Peyer's patch (tissue), 4 donors: ENCODE data around the gene SMAD2. TPM values are rescaled to one million over a fixed set of nuclear protein-coding genes. Genes with fewer than 3 reads are reported as not detected.

Experiments used
- DNase-seq, 3 donors: peaks; one replicate each; pipeline ENCODE4 v3.0.0-alpha.2; 2017 to 2019
- H3K27ac ChIP-seq, 4 donors: fragments of 200-600 bp; sonication (generic); one replicate each; pipeline ENCODE4 v1.5.1; 2016 to 2019
- H3K27me3 ChIP-seq, 2 donors: fragments of 200-600 bp; sonication (generic); one replicate each; pipeline ENCODE4 v1.5.1; 2019
- H3K36me3 ChIP-seq, 3 donors: fragments of 200-600 bp; sonication (generic); one replicate each; pipeline ENCODE4 v1.5.1; 2016 to 2019
- H3K4me1 ChIP-seq, 4 donors: fragments of 200-600 bp; sonication (generic); one replicate each; pipeline ENCODE4 v1.5.1; 2016 to 2019
- H3K4me3 ChIP-seq, 4 donors: fragments of 200-600 bp; sonication (generic); 1 replicate in 3 of 4; 2 replicates in 1 of 4; pipeline ENCODE4 v1.5.1; 2016 to 2019; ENCODE audit warnings: mild to moderate bottlenecking in 1 of 4
- H3K9me3 ChIP-seq, 4 donors: fragments of 200-600 bp; sonication (generic); one replicate each; pipeline ENCODE4 v1.5.1; 2016 to 2019; ENCODE audit warnings: mild to moderate bottlenecking in 1 of 4
- CTCF ChIP-seq, 6 experiments: fragments of 450-650 bp in 4 of 6; fragments of 200-600 bp in 2 of 6; sonication (generic) in 1 of 6; IDR thresholded peaks; one replicate each; pipeline ENCODE4 v1.5.1; 2017 to 2019; ENCODE audit warnings: antibody characterized with exemption in 6 of 6, mild to moderate bottlenecking in 3 of 6, moderate library complexity in 1 of 6
- POLR2A ChIP-seq, 2 donors: fragments of 450-650 bp; IDR thresholded peaks; one replicate each; pipeline ENCODE4 v1.5.1; 2017; ENCODE audit warnings: antibody characterized with exemption in 2 of 2, mild to moderate bottlenecking in 2 of 2, moderate library complexity in 2 of 2
- total RNA-seq, 4 donors: library from RNA; depleted of rRNA; stranded (reverse); fragments of >200 nt; gene quantifications; one replicate each; pipeline ENCODE4 v1.1.0, GENCODE V29; 2016

The SMAD2 gene
- total RNA-seq, 4 donors from 2014 or later: 26.9 to 53.6 (median 38.6) TPM

GRCh38 chr18:47901624-47902362 is 28.7 kb downstream of the SMAD2 start:
- Histone ChIP-seq H3K36me3 (no peaks in the 10 kb centered on the region), H3K27me3 (no peaks in the 10 kb centered on the region), H3K4me1 (no peaks in the 10 kb centered on the region), H3K27ac (no peak overlapping the region), H3K9me3 (peaks cover 0 to 4% (median 0%) of the 10 kb centered on the region in 4 donors), H3K4me3 (no peak overlapping the region)
- no peak for TF ChIP-seq CTCF (IDR thresholded peaks at IDR 0.05)
- TF ChIP-seq POLR2A (IDR thresholded peaks at IDR 0.05): no peak
- no peak for DNase-seq

- Histone ChIP-seq H3K9me3 (no peaks in the 10 kb centered on the region), H3K36me3 (peaks cover 0 to 12% (median 0%) of the 10 kb centered on the region in 3 donors), H3K27me3 (no peaks in the 10 kb centered on the region), H3K4me1 (no peaks in the 10 kb centered on the region), H3K27ac (no peak overlapping the region), H3K4me3 (no peak overlapping the region)
- no peak for DNase-seq
- TF ChIP-seq CTCF (IDR thresholded peaks at IDR 0.05): no peak
- TF ChIP-seq POLR2A (IDR thresholded peaks at IDR 0.05): no peak
These were observed 31.2 kb downstream of the SMAD2 start for GRCh38 chr18:47899107-47899840.

DNA sequence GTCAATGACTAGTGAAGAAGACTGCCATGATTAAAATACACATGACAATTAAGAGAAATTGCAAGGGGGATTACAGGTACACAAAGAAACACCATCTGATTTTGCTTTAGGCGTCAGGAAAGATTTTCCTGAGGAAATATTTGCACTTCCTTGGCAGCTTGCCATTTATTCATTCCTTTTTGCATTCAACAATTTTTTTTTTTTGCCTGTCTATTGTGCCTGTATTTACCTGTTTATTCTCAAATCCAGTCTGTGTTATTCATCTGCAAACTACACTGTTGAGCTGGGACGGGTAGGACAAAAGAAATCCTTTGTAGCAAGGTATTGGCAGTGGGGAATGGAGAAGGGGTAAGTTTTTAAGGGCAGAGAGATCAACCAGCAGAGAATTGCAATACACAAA is 31.8 kb downstream of the SMAD2 start:
- H3K27ac ChIP-seq: no peak overlapping the region
- no peak overlapping the region for H3K4me3 ChIP-seq
- H3K9me3 ChIP-seq: no peaks in the 10 kb centered on the region
- no peak for DNase-seq
- no peaks in the 10 kb centered on the region for H3K27me3 ChIP-seq
- no peaks in the 10 kb centered on the region for H3K4me1 ChIP-seq
- H3K36me3 ChIP-seq: peaks cover 0 to 12% (median 0%) of the 10 kb centered on the region in 3 donors
- no peak for TF ChIP-seq POLR2A (IDR thresholded peaks at IDR 0.05)
- TF ChIP-seq CTCF (IDR thresholded peaks at IDR 0.05): no peak

- peaks cover 0 to 12% (median 0%) of the 10 kb centered on the region in 3 donors for H3K36me3 ChIP-seq
- TF ChIP-seq POLR2A (IDR thresholded peaks at IDR 0.05) (no peak), CTCF (IDR thresholded peaks at IDR 0.05) (no peak)
- no peak overlapping the region for H3K4me3 ChIP-seq
- H3K27me3 ChIP-seq: no peaks in the 10 kb centered on the region
- no peak for DNase-seq
- no peak overlapping the region for H3K27ac ChIP-seq
- H3K9me3 ChIP-seq: no peaks in the 10 kb centered on the region
- H3K4me1 ChIP-seq: no peaks in the 10 kb centered on the region
These were observed 32.4 kb downstream of the SMAD2 start for GRCh38 chr18:47898055-47898454.

DNA sequence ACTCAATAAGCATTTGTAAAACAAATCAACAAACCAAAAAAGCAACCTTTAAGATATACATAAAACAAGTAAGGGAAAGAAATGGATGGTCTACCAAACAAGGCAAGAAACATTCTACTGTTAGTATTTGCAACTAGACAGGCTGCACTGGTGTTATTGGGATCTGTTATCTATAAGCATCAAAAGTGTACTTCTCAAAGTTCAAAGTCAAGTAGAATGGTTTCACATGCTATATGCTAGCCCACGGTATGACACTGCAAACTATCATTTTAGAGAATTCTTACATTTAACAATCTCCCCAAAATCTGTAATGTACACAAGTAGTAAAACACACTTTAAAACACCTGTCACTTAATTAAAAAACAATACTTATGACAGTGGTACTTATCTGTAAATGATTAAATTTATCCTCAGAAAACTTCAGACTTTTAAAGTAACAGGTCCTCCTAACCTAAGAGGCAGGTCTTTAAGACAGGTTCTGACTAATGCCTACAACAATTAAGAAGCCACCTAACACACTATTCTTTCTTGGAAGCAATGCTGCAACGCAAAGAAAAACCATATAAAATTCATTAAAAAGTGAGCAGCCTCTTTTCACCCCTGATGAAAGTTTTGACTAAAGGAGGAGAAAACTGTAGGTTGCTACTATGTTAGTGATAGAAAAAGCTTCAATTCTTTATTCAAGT is 34.8 kb downstream of the SMAD2 start:
- H3K36me3 ChIP-seq: peaks cover 0 to 17% (median 0%) of the 10 kb centered on the region in 3 donors
- H3K4me1 ChIP-seq: no peaks in the 10 kb centered on the region
- no peak overlapping the region for H3K4me3 ChIP-seq
- H3K9me3 ChIP-seq: no peaks in the 10 kb centered on the region
- DNase-seq: no peak
- TF ChIP-seq POLR2A (IDR thresholded peaks at IDR 0.05) (no peak), CTCF (IDR thresholded peaks at IDR 0.05) (no peak)
- H3K27ac ChIP-seq: no peak overlapping the region
- no peaks in the 10 kb centered on the region for H3K27me3 ChIP-seq
